GM06990 (cell line): ENCODE results near the gene ALG5.

Experiments used
- DNase-seq: peaks from one replicate; pipeline ENCODE4 v3.0.0-alpha.2; 2011; ENCODE audit not compliant: insufficient read length; ENCODE audit errors: extremely low read depth
- H3K27me3 ChIP-seq: replicated peaks from 2 replicates; pipeline ENCODE4 v1.6.0; 2011; ENCODE audit warnings: low read length; ENCODE audit not compliant: control insufficient read depth, insufficient read depth
- H3K36me3 ChIP-seq: 2 replicates; pipeline ENCODE4 v1.5.1; 2011; ENCODE audit warnings: low read length; ENCODE audit not compliant: control insufficient read depth, insufficient read depth
- H3K4me3 ChIP-seq: replicated peaks from 2 replicates; pipeline ENCODE4 v1.5.1; 2011; ENCODE audit warnings: low read depth, mild to moderate bottlenecking, control low read depth, low read length
- CTCF ChIP-seq: IDR thresholded peaks from 2 replicates; pipeline ENCODE4 v1.5.1; 2011; ENCODE audit warnings: low read length, control low read depth, mild to moderate bottlenecking, inconsistent platforms; ENCODE audit not compliant: insufficient read depth, poor library complexity, severe bottlenecking

ALG5 gene

GRCh38 chr13:36979361-36980050 is 19.6 kb downstream of the ALG5 start:
- H3K36me3 ChIP-seq, result peaks cover 4% of the 10 kb centered on the region; the same call in 1 of the 2 replicates
- H3K4me3 ChIP-seq, result no peak overlapping the region
- TF ChIP-seq CTCF, result no peak
- no peaks in the 10 kb centered on the region for H3K27me3 ChIP-seq
- no peak for DNase-seq

- DNase-seq, result no peak
- Histone ChIP-seq H3K27me3 (no peaks in the 10 kb centered on the region), H3K4me3 (no peak overlapping the region), H3K36me3 (peaks cover under 1% of the 10 kb centered on the region; the same call in 1 of the 2 replicates)
- no peak for TF ChIP-seq CTCF
These were observed 24.0 kb downstream of the ALG5 start for GRCh38 chr13:36975172-36975571.

- no peaks in the 10 kb centered on the region for H3K27me3 ChIP-seq
- peaks cover 1% of the 10 kb centered on the region for H3K36me3 ChIP-seq
- no peak overlapping the region for H3K4me3 ChIP-seq
- DNase-seq, result peak; percentile 18
- TF ChIP-seq CTCF, result no peak
These were observed 25.4 kb downstream of the ALG5 start for GRCh38 chr13:36973621-36974295.

- Histone ChIP-seq H3K27me3 (no peaks in the 10 kb centered on the region), H3K36me3 (peaks cover 3% of the 10 kb centered on the region), H3K4me3 (no peak overlapping the region)
- no peak for TF ChIP-seq CTCF
- DNase-seq, result no peak
These were observed 26.1 kb downstream of the ALG5 start for GRCh38 chr13:36973009-36973408.

- no peak for TF ChIP-seq CTCF
- Histone ChIP-seq H3K27me3 (no peaks in the 10 kb centered on the region), H3K36me3 (peaks cover 11% of the 10 kb centered on the region), H3K4me3 (no peak overlapping the region)
- DNase-seq, result no peak
These were observed 32.7 kb downstream of the ALG5 start for GRCh38 chr13:36966404-36966803.

- DNase-seq, result no peak
- peaks cover 12% of the 10 kb centered on the region for H3K36me3 ChIP-seq
- no peaks in the 10 kb centered on the region for H3K27me3 ChIP-seq
These were observed 33.4 kb downstream of the ALG5 start for GRCh38 chr13:36965767-36966166.

More at GRCh38 chr13:36965767-36966166, 33.4 kb downstream of the ALG5 start:
- TF ChIP-seq CTCF, result no peak
- H3K4me3 ChIP-seq, result no peak overlapping the region
